Suprapubic skin (tissue), 4 donors: ENCODE measurements around the gene ABCA7. TPM values are rescaled to one million over a fixed set of nuclear protein-coding genes. Genes with fewer than 3 reads are reported as not detected.

ENCODE experiments used
- DNase-seq, 2 donors: peaks; one replicate each; pipeline ENCODE4 v3.0.0-alpha.2; 2019; ENCODE audit warnings: low spot score in 2 of 2
- H3K27ac ChIP-seq: fragments of 200-600 bp; sonication (generic); one replicate; pipeline ENCODE4 v1.5.1; 2019
- H3K27me3 ChIP-seq: fragments of 200-600 bp; sonication (generic); one replicate; pipeline ENCODE4 v1.5.1; 2019
- H3K36me3 ChIP-seq: fragments of 200-600 bp; sonication (generic); one replicate; pipeline ENCODE4 v1.5.1; 2019
- H3K4me1 ChIP-seq: fragments of 200-600 bp; sonication (generic); one replicate; pipeline ENCODE4 v1.5.1; 2019
- H3K4me3 ChIP-seq: fragments of 200-600 bp; sonication (generic); one replicate; pipeline ENCODE4 v1.5.1; 2019; ENCODE audit warnings: mild to moderate bottlenecking
- H3K9me3 ChIP-seq: fragments of 200-600 bp; sonication (generic); one replicate; pipeline ENCODE4 v1.5.1; 2019
- CTCF ChIP-seq, 2 donors: fragments of 200-600 bp in 1 of 2; fragments of 450-650 bp in 1 of 2; sonication (generic) in 1 of 2; IDR thresholded peaks; one replicate each; pipeline ENCODE4 v1.5.1; 2016 to 2019; ENCODE audit warnings: antibody characterized with exemption in 2 of 2, mild to moderate bottlenecking in 1 of 2, moderate library complexity in 1 of 2
- EP300 ChIP-seq: sonication (generic); formaldehyde crosslinking; IDR thresholded peaks from one replicate; pipeline ENCODE4 v1.6.1; 2017; ENCODE audit warnings: antibody characterized with exemption
- POLR2A ChIP-seq, 2 donors: fragments of 450-650 bp; IDR thresholded peaks; one replicate each; pipeline ENCODE4 v1.6.1; 2017; ENCODE audit warnings: antibody characterized with exemption in 2 of 2, mild to moderate bottlenecking in 2 of 2, moderate library complexity in 2 of 2
- POLR2AphosphoS5 ChIP-seq, 3 donors: sonication (generic); formaldehyde crosslinking; IDR thresholded peaks; one replicate each; pipeline ENCODE4 v1.6.1; 2017; ENCODE audit warnings: antibody characterized with exemption in 3 of 3
- WGBS: methylation state at CpG from one replicate; pipeline ENCODE4 v1.1.5; 2018; 5-methylcytosine and 5-hydroxymethylcytosine counted together
- total RNA-seq, 4 donors: library from RNA; depleted of rRNA; stranded (reverse); fragments of >200 nt; gene quantifications; one replicate each; pipeline ENCODE4 v1.1.0, GENCODE V29; 2016

Gene ABCA7
- total RNA-seq, 4 donors from 2014 or later: 29.8 to 97.6 (median 47.5) TPM

- TF ChIP-seq POLR2AphosphoS5 (IDR thresholded peaks at IDR 0.05): no peak
- no peak for TF ChIP-seq CTCF (IDR thresholded peaks at IDR 0.05)
- TF ChIP-seq EP300: no peak
- no peak for TF ChIP-seq POLR2A (IDR thresholded peaks at IDR 0.05)
- H3K27ac ChIP-seq: no peak overlapping the region
- 90% methylated on average over 4 of the region's 92 CpGs for WGBS
- no peaks in the 10 kb centered on the region for H3K27me3 ChIP-seq
- DNase-seq: no peak
- peaks cover 60% of the 10 kb centered on the region for H3K36me3 ChIP-seq
- no peak overlapping the region for H3K4me3 ChIP-seq
- no peaks in the 10 kb centered on the region for H3K9me3 ChIP-seq
- H3K4me1 ChIP-seq: no peaks in the 10 kb centered on the region
Measured at GRCh38 chr19:1009041-1009980, 30.6 kb upstream of the ABCA7 start.

GRCh38 chr19:1009981-1010538 lies 29.8 kb upstream of the ABCA7 start:
- no peak for DNase-seq
- Histone ChIP-seq H3K36me3 (peaks cover 62% of the 10 kb centered on the region), H3K4me3 (no peak overlapping the region), H3K4me1 (peaks cover 6% of the 10 kb centered on the region), H3K27ac (no peak overlapping the region), H3K9me3 (no peaks in the 10 kb centered on the region), H3K27me3 (no peaks in the 10 kb centered on the region)
- TF ChIP-seq POLR2A (IDR thresholded peaks at IDR 0.05): no peak
- no peak for TF ChIP-seq EP300
- no peak for TF ChIP-seq POLR2AphosphoS5 (IDR thresholded peaks at IDR 0.05)
- TF ChIP-seq CTCF (IDR thresholded peaks at IDR 0.05): no peak
- WGBS: 94% methylated on average over 7 of the region's 29 CpGs

- 88% methylated on average over 39 of the region's 56 CpGs for WGBS
- no peak overlapping the region for H3K27ac ChIP-seq
Measured at GRCh38 chr19:1010586-1011510, 29.1 kb upstream of the ABCA7 start.

GRCh38 chr19:1011831-1012333 lies 28.0 kb upstream of the ABCA7 start:
- Histone ChIP-seq H3K36me3 (peaks cover 62% of the 10 kb centered on the region), H3K27me3 (no peaks in the 10 kb centered on the region), H3K27ac (no peak overlapping the region), H3K4me1 (peaks cover 24% of the 10 kb centered on the region), H3K4me3 (no peak overlapping the region), H3K9me3 (no peaks in the 10 kb centered on the region)
- 90% methylated on average over 15 of the region's 36 CpGs for WGBS
- TF ChIP-seq POLR2A (IDR thresholded peaks at IDR 0.05): no peak
- no peak for TF ChIP-seq EP300
- TF ChIP-seq CTCF (IDR thresholded peaks at IDR 0.05): no peak
- no peak for TF ChIP-seq POLR2AphosphoS5 (IDR thresholded peaks at IDR 0.05)
- no peak for DNase-seq

More at GRCh38 chr19:1010586-1011510, 29.1 kb upstream of the ABCA7 start:
- TF ChIP-seq CTCF (IDR thresholded peaks at IDR 0.05): no peak
- TF ChIP-seq POLR2AphosphoS5 (IDR thresholded peaks at IDR 0.05): no peak
- TF ChIP-seq EP300: no peak
- no peak for TF ChIP-seq POLR2A (IDR thresholded peaks at IDR 0.05)
- Histone ChIP-seq H3K36me3 (peaks cover 62% of the 10 kb centered on the region), H3K27me3 (no peaks in the 10 kb centered on the region), H3K4me3 (no peak overlapping the region), H3K9me3 (no peaks in the 10 kb centered on the region), H3K4me1 (peaks cover 14% of the 10 kb centered on the region)
- DNase-seq: no peak
